Activated CD4-positive, alpha-beta T cell treated with anti-CD3 and anti-CD28 coated beads, Interleukin-2, amount 50 U/mL, for 4 hours (primary cell): ENCODE measurements around the gene ENTPD2.
"Not testable (repeated sequence)": the region's sequence is repeated elsewhere in the genome, so short reads cannot be mapped to it uniquely, and the experiment has no call there.

Experiments
- DNase-seq, 2 experiments: peaks; one replicate each; pipeline ENCODE4 v3.0.0-alpha.2; 2020

Gene ENTPD2

DNA sequence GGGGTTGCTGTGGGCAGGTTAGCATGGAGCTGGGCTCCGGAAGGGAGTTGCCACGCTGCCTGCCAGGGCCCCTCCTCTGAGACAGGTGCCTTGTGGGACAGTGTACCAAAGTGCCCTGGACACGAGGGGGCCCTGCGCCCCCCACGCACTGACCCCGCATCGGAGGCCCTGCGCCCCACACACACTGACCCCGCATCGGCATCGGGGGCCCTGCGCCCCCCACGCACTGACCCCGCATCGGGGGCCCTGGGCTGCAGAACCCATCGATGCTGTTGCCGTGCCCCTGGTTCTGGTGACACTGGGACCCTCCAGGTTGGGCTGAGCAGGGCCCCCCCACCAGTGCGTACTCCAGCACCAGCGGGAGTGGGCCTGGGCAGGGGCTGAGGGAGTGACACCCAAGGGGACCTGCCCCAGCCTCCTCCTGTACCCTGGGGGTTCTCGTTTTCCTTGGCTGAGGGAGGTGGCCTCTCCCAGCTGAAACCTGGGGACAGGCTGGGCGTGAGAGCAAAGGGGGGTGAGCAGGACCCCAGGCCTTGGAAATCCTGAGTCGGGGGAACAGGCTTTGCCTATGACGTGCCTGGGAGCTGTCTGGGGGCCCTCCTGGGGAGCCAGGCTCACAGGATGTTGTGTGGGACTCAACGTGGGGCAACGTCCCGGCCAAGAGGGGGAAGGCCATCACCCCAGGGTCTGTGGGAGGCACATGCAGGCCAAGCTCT is 9.6 kb upstream of the ENTPD2 start:
- DNase-seq: no peak

DNA sequence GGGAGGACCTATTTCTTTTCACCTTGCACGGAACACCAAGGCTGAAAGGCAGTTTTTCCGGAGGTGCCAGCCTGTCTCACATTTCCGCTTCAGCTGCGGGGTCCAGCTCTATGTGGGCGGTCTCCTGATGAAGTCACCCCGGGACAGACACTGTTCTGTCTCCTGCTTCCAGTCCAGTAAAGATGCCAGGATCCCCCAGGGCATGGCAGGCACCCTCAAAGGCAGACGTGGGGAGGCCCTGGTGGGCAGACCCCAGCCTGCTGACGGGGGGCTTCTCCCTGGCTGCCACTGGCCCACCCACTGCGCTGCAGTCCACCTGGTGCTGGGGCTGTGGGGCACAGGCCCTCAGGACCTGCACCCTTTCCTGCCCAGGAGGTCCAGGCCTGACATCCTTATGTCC is 8.9 kb upstream of the ENTPD2 start:
- DNase-seq: not testable (repeated sequence)

DNA sequence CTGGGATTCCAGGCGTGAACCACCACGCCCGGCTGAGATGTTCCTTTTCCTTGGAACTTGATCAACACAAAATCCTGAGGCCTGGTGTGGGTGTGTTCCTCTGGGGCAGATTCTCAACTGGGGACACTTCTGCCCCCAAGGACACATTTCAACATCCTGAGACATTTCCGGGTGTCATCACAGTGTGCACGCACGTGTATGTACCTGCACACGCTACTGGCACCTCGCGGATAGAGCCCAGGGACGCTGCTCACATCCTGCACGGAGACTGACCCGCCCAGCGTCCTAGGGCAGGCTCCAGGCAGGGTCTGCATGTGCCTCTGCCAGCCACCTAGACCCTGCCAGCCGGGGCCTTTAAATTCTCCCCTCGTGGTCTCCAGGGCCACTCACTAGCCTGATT is 8.5 kb upstream of the ENTPD2 start:
- no peak for DNase-seq

DNA sequence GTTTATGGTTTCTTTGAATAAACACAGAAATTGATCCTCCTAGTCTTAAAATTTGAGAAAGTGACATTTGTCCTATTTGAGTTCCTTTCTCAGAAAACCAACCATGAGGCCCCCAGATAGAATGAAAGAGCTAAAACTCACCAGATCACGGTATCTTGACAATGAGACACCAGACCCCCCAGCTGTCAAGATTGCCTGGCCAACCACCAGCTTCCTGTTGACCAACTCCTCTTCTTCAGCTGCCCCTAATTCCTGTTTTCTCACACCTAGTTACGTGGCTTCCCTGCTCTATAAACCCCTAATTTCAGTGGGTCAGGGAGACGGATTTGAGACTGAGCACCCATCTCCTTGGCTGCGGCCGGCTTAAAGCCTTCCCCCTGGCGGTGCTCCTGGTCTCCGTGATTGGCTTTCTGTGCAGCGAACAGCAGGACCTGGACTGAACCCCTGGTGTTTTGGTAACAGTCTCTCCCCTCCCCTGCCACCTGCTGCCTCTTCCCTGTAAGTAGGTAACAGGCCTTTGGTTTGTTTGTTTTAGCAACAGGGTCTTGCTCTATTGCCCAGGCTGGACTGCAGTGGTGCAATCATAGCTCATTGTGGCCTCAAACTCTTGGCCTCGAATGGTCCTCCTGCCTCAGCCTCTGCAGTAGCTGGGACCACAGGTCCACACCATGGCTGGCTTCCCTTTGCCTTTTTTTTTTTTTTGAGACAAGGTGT is 4.8 kb upstream of the ENTPD2 start:
- DNase-seq: no peak

DNA sequence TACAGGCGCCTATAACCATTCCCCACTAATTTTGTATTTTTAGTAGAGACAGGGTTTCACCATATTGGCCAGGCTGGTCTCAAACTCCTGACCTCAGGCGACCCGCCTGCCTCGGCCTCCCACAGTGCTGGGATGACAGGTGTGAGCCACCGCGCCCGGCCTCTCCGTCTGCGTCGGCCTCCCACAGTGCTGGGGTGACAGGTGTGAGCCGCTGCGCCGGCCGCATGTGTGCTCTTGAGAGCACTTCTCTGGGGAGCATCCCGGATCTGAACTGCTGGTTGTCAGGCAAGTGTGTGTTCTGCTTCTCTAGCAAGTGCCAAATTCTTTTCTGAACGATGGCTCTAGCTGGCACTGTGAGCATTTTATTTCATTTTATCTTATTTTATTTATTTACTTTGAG is 3.7 kb upstream of the ENTPD2 start:
- no peak for DNase-seq

DNA sequence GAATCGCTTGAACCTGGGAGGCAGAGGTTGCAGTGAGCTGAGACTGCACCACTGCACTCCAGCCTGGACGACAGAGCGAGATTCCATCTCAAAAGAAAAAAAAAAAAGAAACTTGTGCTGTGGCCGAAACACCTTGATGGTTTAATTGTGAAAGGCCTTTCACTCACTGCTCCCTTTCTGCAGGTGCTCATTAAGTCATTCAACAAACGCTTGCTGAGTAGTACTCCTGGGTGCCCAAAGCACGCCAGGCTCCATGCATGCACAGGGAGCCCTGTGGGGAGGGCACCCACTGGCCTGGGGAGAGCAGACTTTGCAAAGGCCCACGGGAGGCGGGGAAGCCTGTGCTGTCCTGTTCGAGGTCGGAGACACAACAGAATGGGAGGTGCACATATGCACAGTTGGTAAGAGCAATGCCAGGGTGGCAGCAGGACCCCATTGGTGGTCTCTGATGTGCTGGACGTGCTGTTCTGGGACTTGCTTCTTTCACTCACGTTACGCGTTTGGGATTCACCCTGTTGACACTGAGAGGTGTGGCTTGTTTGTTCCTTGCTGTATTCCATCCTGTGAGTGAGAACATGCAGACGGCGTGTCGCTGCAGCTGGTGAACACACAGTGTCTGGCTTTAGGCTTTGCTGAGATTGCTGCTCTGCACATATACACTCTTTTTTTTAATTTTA is 3.0 kb upstream of the ENTPD2 start:
- DNase-seq: no peak

DNA sequence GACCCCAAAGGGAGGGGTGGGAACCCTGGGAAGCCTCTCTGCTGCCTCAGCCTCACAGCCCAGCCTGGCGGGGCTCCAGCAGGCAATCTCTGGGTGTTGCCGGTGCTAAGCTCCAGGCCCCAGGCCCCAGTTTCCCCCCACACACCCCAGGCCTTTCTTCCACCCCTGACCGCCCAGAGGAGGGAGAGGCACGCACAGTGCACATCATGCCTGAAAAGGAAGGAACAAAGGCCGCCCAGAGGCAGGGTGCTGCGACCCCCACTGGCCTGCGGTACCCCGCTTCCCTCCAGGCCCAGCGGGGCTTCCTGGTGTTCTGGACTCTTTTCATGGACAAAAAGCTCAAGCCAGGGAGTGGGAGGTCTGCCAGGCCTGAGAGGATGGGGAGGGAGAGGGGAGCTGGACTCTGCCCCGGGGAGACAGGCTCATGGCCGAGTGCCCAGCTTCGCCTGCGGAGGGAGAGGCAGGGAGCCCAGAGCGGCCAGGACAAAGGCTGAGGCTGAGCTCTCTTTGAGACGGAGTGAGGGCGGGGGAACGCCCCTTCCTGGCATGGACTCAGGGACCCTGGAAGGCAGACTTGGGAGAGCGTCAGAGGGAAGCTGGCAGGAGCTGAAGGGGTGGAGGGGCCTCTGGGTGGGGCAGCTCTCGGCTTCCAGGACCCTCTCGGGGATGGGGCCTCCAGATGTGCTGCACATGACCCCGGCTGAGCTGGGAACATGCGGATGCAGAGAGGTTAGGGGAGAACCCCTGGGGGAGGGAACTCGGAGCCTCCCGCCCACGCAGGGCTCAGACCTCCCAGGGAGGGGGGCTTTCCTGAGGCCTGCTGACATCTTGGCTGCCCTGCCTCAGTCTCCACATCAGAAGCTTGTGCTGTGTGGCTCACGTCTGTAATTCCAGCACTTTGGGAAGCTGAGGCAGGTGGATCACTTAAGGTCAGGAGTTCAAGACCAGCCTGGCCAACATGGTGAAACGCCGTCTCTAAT is 1.8 kb upstream of the ENTPD2 start:
- DNase-seq: no peak

DNA sequence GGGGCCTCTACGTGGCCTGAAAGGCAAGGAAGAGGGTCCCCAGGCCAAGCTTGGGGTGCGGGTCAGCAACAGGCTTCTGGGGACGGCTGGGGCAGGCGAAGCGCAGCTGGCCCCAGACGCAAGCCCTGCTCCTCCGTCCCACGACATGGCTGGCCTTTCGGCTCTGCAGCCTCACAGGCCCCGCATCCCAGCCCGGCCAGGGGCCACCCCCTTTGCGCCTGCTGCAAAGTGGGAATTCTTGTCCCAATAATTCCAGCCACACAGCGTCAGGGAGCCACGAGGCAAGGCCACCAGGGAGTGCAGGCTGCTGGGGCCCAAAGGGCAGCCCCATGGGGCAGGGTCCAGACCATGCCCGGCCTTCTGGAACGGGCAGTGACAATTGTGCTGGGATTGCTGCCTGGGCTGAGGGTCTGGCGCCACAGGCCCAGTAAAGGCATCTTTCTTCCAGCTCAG is 1.1 kb upstream of the ENTPD2 start:
- no peak for DNase-seq

DNA sequence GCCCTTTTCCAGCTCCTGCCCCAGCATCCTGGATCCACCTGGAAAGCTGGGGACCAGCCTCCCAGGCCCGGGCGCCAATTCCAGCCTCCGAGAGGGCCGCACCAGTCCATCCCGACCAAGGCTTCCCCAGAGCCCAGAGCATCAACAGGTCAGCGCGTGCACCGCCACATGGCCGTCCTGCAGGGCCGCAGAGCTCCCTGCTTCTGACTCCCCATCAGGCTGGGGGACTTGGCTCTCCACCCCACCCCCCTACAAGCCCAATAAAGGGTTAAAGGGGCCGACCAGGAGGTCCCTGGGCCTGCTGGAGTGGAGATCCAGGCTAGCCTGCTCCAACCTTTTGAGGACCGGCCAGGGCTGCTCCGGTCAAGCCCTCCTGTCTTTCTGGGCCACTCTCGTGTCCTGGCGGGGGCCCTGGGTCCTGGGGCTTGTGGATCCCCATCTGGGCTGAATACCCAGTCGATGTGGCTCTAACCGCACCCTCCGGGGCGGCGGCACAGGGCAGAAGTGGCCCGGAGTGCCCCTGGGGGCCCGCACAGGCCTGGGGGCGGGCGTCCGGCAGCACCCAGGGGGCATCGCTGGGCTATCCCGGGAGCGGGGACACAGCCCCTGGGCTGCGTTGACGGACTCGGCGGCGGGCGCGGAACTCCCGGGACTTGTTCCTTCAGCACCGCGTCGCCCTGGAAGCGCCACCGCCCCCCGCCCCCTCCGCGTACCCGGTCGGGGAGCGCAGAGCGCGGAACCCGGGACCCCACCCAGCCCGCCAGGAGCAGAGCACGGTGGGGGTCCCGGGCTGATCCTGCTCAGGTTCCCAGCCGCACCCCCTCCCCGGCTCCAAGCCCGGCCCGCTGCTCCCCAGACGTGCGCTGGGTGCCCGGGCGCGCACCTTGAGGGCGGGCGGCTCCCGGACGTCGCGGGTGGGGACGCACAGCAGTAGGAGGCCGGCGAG is 590 bp downstream of the ENTPD2 start:
- DNase-seq: no peak

DNA sequence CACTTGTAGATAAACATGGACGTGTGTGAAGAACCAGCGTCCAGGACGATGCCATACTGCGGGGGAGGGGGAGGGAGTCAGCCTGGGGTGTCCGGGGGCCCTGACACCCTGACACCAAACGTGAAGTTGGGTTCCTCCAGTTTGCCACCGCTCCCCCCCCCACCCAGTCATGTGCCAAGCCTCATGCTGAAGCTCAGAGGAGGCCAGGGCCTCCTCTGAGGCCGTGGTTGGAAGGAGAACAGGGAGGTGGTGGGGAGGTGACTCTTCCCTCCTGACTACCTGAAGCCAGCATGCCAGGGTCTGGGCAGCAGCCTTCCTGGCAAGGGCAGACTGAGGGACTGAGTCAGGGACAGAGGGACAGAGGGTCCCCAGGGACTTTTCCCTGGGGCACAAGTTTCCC is 1.6 kb downstream of the ENTPD2 start:
- no peak for DNase-seq

DNA sequence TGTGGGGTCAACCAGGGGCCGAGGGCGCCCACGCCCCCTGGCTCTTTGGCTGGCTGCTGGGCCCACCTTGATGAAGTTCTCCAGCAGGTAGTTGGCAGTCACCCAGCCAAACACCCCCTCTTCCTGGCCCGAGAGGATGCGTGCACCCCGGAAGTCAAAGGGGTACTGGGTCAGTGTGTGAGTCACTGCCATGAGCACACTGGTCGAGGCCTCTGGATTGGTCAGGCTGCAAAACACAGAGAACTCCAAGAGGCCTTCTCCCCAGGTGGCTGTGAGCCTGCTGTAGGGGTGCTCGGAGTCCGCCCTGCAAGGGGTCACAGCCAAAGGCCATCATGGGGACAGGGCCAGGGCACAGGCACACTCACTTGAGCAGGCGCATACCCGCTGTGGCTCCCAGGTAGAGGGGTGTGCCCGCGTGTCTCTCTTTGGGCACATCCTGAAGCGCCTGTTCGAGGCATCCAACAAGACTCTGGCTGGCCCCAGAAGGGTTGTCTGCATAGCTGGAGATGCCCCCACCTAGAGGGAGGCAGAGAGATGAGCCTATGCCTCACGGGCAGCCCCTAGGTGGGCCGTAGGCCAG is 2.6 kb downstream of the ENTPD2 start:
- no peak for DNase-seq

DNA sequence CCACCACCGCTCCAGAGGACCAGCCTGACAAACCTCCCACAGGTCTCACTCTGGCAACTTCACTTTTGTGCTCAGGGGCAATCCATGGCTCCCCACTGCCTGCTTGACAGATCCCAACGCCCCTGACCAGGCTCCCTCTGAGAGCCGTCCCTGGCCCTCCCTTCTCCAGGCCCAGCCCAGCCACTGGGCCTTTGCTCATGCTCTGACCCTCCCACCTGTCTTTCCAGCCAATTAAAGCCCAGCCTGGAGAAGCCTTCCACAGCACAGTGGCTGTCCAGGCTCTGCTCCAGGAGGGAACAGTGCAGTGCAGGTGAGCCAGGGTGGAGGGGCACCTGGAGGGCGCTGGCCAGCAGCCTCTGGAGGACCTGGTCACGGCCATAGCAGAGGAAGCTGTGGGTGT is 3.3 kb downstream of the ENTPD2 start:
- DNase-seq: no peak

DNA sequence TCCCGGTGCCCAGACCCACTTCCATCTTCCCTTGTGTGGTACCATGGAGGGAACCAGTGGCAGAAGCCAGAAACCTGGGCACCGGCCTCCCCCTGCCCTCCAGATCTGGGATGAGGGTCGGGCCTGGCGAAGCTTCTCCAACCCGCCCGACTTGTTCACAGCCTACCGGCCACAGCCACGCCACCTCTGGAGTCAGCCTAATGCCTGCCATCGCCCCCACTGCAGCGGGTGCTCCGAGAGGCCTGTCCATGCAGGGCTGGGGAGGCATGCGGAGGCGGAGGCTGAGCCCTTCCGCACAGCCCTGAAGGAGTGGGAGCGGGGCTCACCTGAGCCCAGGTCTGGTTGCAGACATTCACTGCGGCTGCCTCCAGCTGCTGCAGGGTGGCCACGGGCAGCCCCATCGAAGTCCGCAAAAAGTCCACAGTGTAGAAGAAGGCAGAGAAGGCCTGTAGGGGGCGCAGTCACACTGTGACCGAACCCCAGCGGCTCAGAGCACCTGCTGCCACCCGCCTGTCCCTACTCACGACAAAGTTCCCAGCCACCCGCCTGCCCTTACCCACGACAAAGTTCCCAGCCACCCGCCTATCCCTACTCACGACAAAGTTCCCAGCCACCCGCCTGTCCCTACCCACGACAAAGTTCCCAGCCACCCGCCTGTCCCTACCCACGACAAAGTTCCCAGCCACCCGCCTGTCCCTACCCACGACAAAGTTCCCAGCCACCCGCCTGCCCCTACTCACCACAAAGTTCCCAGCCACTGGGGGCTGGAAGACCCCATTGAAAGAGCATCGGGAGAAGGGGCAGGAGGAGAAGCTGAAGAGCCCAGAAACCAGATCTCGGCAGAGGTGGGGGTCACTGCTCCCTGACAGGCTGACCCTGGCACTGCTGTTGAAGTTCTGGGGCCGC is 4.1 kb downstream of the ENTPD2 start:
- DNase-seq: peak; percentile 41 to 47

DNA sequence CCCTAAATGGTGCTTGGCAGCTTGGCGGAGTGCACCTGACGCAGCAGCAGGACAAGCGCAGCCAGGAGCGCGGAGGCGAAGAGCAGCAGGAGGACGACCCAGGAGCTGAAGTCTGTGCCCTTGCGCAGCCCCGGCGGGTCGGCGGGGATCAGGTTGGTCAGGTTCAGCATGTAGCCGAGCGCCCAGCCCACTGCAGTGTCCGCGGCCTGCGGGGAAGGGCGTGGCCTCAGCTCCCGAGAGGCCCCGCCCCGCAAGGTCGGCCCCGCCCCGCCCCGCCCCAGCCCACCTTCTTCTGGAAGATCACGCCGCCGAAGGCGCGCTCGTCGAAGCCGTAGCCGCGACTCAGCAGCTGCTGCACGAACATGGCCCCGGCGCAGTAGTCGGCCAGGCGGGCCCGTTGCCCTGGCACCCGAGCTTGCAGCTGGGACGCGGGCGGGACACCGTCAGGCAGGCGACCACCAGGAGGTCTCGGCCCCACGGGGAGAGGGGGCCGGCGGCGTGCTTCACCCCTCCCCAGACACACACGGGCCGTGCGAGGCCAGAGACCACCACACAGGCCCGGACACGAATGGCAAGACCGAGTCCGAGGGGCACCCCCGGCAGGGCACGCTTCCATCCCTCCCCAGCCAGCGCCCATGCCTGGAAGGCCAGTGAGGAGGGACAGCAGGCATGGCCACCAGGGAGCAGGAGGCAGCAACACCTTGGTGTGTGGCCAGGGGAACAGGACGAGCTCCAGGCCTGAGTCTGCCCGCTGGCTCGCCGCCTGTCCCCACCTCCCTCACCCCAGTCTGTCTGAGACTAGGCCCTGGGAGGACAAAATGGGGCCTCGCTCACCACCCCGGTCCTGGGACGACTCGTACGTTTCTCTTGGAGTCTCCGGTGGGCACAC is 5.0 kb downstream of the ENTPD2 start:
- no peak for DNase-seq

DNA sequence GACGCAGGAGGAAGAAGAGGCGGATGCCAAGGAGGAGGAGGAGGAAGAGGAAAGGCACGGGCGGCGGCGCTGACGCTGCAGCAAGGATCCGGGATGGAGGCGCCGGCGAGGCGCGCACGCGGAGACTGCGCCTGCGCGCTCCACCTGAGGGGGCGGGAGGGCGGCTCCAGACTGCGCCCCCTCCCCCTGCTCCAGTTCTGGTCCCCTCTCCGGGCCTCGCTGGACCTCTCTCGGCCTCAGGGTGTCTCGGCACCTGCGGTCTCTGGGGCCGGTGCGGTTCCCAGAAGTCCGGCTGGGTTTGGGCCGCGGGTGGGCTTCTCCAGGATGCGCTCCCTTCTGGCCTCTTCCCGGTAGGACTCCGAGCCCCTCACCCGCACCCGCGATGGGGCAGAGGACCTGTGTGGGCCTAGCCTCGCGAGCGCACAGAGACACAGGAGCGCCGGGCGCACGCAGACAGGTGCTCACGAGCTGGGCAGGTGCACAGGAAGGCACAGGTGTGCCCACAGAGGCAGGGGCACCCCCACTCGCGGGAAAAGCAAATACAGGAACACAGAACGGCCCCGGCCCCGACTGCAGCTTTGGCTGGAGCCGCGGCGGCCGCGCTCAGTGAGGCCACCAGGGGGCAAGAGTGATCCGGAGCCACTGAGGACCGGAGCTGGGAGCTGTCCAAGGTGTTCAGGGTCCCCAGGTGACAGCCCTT is 7.6 kb downstream of the ENTPD2 start, which contains the start of gene NPDC1:
Gene NPDC1 (minus strand): TSS at position 90 of the 700 bp plus-strand sequence. CDS start 188 bp downstream, outside the sequence.
- peak; percentile 74 to 75 for DNase-seq

DNA sequence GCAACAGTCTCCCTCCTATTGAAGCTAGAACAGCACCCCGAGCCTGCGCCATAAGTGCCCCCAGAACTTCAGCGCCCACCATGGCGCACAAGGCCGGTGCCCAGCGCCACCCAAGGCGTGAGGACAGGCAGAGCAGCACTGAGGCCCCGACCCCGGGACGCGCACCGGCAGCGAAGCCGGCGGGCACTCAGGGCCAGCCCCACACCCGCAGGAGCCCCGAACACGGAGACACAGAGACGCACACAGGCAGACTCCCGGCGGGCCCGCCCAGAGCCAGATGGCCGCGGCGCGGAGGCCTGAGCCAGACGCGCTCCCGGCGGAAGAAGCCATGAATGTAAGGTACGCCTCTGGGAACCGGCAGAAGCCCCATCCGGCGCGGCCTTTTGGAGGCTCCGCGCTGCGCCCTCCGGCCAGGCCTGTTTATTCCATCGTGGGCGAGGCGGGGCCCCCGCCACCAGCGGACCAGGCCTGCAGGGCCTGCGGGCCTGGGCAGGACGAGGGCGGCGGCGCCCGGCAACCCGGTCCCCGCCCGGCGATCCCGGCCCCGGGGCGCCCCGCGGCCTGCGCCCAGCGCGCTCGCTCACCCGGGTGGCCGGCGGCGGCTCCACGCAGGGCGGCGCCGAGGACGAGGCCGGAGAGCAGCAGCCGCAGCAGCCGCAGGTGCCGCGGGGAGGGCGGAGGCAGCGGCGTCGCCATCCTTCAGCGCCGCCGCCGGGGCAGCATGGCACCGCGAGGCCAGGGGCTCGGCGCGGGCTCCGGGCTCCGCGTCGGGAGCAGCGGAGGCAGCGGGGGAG is 8.4 kb downstream of the ENTPD2 start:
- no peak for DNase-seq

DNA sequence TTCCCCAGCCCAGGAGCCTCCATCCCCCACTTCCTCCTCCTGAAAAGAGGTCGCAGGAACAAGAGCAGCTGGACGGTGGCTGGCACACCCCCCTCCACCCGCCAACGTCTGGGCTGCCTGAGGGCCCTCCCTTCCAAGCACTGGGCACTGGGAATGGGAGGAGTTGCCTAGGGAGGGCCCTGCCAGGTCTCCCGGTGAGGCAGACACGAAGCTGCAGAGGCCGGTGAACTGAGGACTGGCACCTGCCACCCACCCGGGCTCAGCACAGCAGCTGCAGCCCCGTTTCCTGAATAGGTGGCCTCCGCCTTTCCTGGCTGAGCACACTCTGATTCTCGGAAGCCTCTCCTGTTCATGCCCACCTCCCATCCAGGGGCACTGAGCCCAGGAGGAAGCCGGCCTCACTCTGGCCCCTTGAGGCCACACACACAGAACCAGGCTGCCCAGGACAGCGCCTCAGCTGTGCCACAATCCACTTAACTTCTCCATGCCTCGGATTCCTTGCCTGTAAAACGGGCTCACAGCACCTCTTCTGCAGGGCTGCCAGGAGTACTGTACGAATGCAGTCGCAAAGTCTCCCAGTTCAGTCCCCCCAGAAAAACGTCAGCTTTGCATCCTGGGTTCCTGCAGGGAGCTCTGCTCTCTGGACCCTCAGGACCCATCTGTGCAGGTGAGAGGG is 9.2 kb downstream of the ENTPD2 start:
- no peak for DNase-seq
